ENCODE results near the gene CABCOCO1.

The CABCOCO1 gene

GRCh38 chr10:61628151-61628874 lies 34.4 kb upstream of the CABCOCO1 start:
- Histone ChIP-seq H3K36me3 (ENCODE audit: control insufficient read depth, insufficient read depth, low read length) (no peaks in the 10 kb centered on the region), H3K4me3 (replicated peaks; ENCODE audit: low read depth, low read length) (no peak overlapping the region), H3K27me3 (replicated peaks; ENCODE audit: control insufficient read depth, insufficient read depth, low read length) (no peaks in the 10 kb centered on the region)
- TF ChIP-seq CTCF (IDR thresholded peaks at IDR 0.05; ENCODE audit: insufficient read depth, low read length, poor library complexity, severe bottlenecking) = no peak
- DNase-seq (ENCODE audit: extremely low read depth, insufficient read length) = no peak

- H3K4me3 ChIP-seq (replicated peaks; ENCODE audit: low read depth, low read length) = no peak overlapping the region
- H3K27me3 ChIP-seq (replicated peaks; ENCODE audit: control insufficient read depth, insufficient read depth, low read length) = no peaks in the 10 kb centered on the region
- no peak for DNase-seq (ENCODE audit: extremely low read depth, insufficient read length)
- no peak for TF ChIP-seq CTCF (IDR thresholded peaks at IDR 0.05; ENCODE audit: insufficient read depth, low read length, poor library complexity, severe bottlenecking)
- H3K36me3 ChIP-seq (ENCODE audit: control insufficient read depth, insufficient read depth, low read length) = no peaks in the 10 kb centered on the region
Observed at GRCh38 chr10:61628875-61629513, 33.7 kb upstream of the CABCOCO1 start.

GRCh38 chr10:61629576-61629975 lies 33.2 kb upstream of the CABCOCO1 start:
- TF ChIP-seq CTCF (IDR thresholded peaks at IDR 0.05; ENCODE audit: insufficient read depth, low read length, poor library complexity, severe bottlenecking) = no peak
- Histone ChIP-seq H3K36me3 (ENCODE audit: control insufficient read depth, insufficient read depth, low read length) (no peaks in the 10 kb centered on the region), H3K27me3 (replicated peaks; ENCODE audit: control insufficient read depth, insufficient read depth, low read length) (no peaks in the 10 kb centered on the region), H3K4me3 (replicated peaks; ENCODE audit: low read depth, low read length) (no peak overlapping the region)
- no peak for DNase-seq (ENCODE audit: extremely low read depth, insufficient read length)

- no peak for DNase-seq (ENCODE audit: extremely low read depth, insufficient read length)
- Histone ChIP-seq H3K27me3 (replicated peaks; ENCODE audit: control insufficient read depth, insufficient read depth, low read length) (no peaks in the 10 kb centered on the region), H3K36me3 (ENCODE audit: control insufficient read depth, insufficient read depth, low read length) (no peaks in the 10 kb centered on the region), H3K4me3 (replicated peaks; ENCODE audit: low read depth, low read length) (no peak overlapping the region)
- TF ChIP-seq CTCF (IDR thresholded peaks at IDR 0.05; ENCODE audit: insufficient read depth, low read length, poor library complexity, severe bottlenecking) = no peak
Observed at GRCh38 chr10:61632057-61632670, 30.6 kb upstream of the CABCOCO1 start.

GRCh38 chr10:61633665-61634064 lies 29.1 kb upstream of the CABCOCO1 start:
- DNase-seq (ENCODE audit: extremely low read depth, insufficient read length) = no peak
- no peaks in the 10 kb centered on the region for H3K36me3 ChIP-seq (ENCODE audit: control insufficient read depth, insufficient read depth, low read length)
- H3K27me3 ChIP-seq (replicated peaks; ENCODE audit: control insufficient read depth, insufficient read depth, low read length) = no peaks in the 10 kb centered on the region
- no peak overlapping the region for H3K4me3 ChIP-seq (replicated peaks; ENCODE audit: low read depth, low read length)
- no peak for TF ChIP-seq CTCF (IDR thresholded peaks at IDR 0.05; ENCODE audit: insufficient read depth, low read length, poor library complexity, severe bottlenecking)

Data from GM06990 (cell line).